GM12891 (cell line): ENCODE results near the gene DSG1.

Experiments used
- POLR2A ChIP-seq: IDR thresholded peaks from 2 replicates; pipeline ENCODE4 v1.6.1; 2011; ENCODE audit warnings: low read depth, low read length, control low read depth
- POLR2AphosphoS5 ChIP-seq: IDR thresholded peaks from 2 replicates; pipeline ENCODE4 v1.6.1; 2011; ENCODE audit warnings: low read depth, low read length, control low read depth
- POU2F2 ChIP-seq: IDR thresholded peaks from 2 replicates; pipeline ENCODE4 v1.6.1; 2011; ENCODE audit warnings: low read depth, mild to moderate bottlenecking, control low read depth, low read length, moderate library complexity

- TF ChIP-seq POU2F2, result no peak
- no peak for TF ChIP-seq POLR2AphosphoS5
- no peak for TF ChIP-seq POLR2A
Measured at GRCh38 chr18:31302991-31303390, 15.0 kb upstream of the DSG1 start.
